Activated CD4-positive, alpha-beta memory T cell treated with anti-CD3 and anti-CD28 coated beads for 36 hours (primary cell): ENCODE measurements around the gene ZNF804A. TPM values are rescaled to one million over a fixed set of nuclear protein-coding genes. Genes with fewer than 3 reads are reported as not detected.

ENCODE experiments used
- CTCF ChIA-PET: fragments of 350-600 bp; sonication (Branson Sonifier 250); formaldehyde crosslinking; loops from one replicate; lab custom pipeline; 2021; ENCODE audit warnings: antibody characterized with exemption, inconsistent platforms; lab: Charles Lee
- POLR2A ChIA-PET: fragments of 350-600 bp; sonication (Branson Sonifier 250); formaldehyde crosslinking; loops from one replicate; lab custom pipeline; 2021; ENCODE audit warnings: antibody characterized with exemption; lab: Charles Lee
- DNase-seq: peaks from one replicate; pipeline ENCODE4 v3.0.0-alpha.2; 2020
- H3K27ac Mint-ChIP-seq: one replicate; pipeline ENCODE4 v1.8.0; 2021; ENCODE audit warnings: mixed read lengths
- H3K27me3 Mint-ChIP-seq: one replicate; pipeline ENCODE4 v1.8.0; 2021; ENCODE audit warnings: mixed read lengths
- H3K36me3 Mint-ChIP-seq: one replicate; pipeline ENCODE4 v1.8.0; 2021; ENCODE audit warnings: mixed read lengths
- H3K4me1 Mint-ChIP-seq: one replicate; pipeline ENCODE4 v1.8.0; 2021; ENCODE audit warnings: low read depth, mixed read lengths
- H3K4me3 Mint-ChIP-seq: one replicate; pipeline ENCODE4 v1.8.0; 2021; ENCODE audit warnings: mild to moderate bottlenecking, mixed read lengths
- H3K9me3 Mint-ChIP-seq: one replicate; pipeline ENCODE4 v1.8.0; 2021; ENCODE audit warnings: mixed read lengths
- intact Hi-C: fragments of 100-400 bp; cut with micrococcal nuclease; formaldehyde crosslinking; loops from one replicate; pipeline ENCODE4 v1.15.1; 2023
- total RNA-seq, 2 experiments: library from RNA; stranded (reverse); gene quantifications; one replicate each; pipeline ENCODE4 v1.2.3, GENCODE V29; 2021

ZNF804A gene
- total RNA-seq, 2 experiments from 2014 or later = not detected

GRCh38 chr2:184579226-184579625, 19.1 kb upstream of the ZNF804A start:
- H3K36me3 Mint-ChIP-seq = no peaks in the 10 kb centered on the region
- H3K27me3 Mint-ChIP-seq = no peaks in the 10 kb centered on the region
- no peaks in the 10 kb centered on the region for H3K4me1 Mint-ChIP-seq
- ChIA-PET CTCF (no interaction called here), POLR2A (no interaction called here)
- DNase-seq = no peak
- peaks cover 2% of the 10 kb centered on the region for H3K9me3 Mint-ChIP-seq
- intact Hi-C loops = no loop called here
- H3K4me3 Mint-ChIP-seq = no peak overlapping the region
- H3K27ac Mint-ChIP-seq = no peak overlapping the region

- ChIA-PET POLR2A (no interaction called here), CTCF (no interaction called here)
- H3K27ac Mint-ChIP-seq = no peak overlapping the region
- no peaks in the 10 kb centered on the region for H3K27me3 Mint-ChIP-seq
- no peaks in the 10 kb centered on the region for H3K4me1 Mint-ChIP-seq
- no peaks in the 10 kb centered on the region for H3K36me3 Mint-ChIP-seq
- intact Hi-C loops = no loop called here
- DNase-seq = no peak
- no peaks in the 10 kb centered on the region for H3K9me3 Mint-ChIP-seq
- no peak overlapping the region for H3K4me3 Mint-ChIP-seq
Measured at GRCh38 chr2:184581391-184581790, 16.9 kb upstream of the ZNF804A start.

DNA sequence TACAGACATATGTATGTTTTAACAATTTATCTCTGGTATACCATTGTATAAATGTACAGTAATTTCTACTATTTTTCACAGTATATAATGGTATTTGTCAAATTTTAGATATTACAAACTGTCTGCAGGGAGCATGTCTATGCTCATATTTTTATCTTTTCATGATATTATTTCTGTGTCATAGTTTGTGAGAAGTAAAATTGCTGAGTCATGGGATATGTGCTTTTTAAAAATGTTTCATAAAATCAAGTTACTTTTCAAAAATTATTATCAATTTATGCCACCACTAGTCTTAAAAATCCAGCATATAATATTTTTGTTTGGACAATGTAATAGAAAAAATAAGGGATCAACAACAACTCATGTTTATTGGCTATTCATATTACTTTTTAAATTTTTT, 9.1 kb upstream of the ZNF804A start:
- no peak for DNase-seq
- Mint-ChIP-seq H3K27ac (no peak overlapping the region), H3K9me3 (peaks cover 2% of the 10 kb centered on the region), H3K4me1 (no peaks in the 10 kb centered on the region), H3K27me3 (peaks cover 1% of the 10 kb centered on the region), H3K4me3 (no peak overlapping the region), H3K36me3 (no peaks in the 10 kb centered on the region)
- POLR2A ChIA-PET = no interaction called here
- intact Hi-C loops = no loop called here
- CTCF ChIA-PET = no interaction called here

- Mint-ChIP-seq H3K27ac (no peak overlapping the region), H3K4me3 (no peak overlapping the region), H3K9me3 (peaks cover 2% of the 10 kb centered on the region), H3K27me3 (peaks cover 36% of the 10 kb centered on the region), H3K36me3 (no peaks in the 10 kb centered on the region), H3K4me1 (peaks cover 10% of the 10 kb centered on the region)
- ChIA-PET CTCF (no interaction called here), POLR2A (no interaction called here)
- intact Hi-C loops = no loop called here
- DNase-seq = no peak
Measured at GRCh38 chr2:184596819-184597411, 1.4 kb upstream of the ZNF804A start.

DNA sequence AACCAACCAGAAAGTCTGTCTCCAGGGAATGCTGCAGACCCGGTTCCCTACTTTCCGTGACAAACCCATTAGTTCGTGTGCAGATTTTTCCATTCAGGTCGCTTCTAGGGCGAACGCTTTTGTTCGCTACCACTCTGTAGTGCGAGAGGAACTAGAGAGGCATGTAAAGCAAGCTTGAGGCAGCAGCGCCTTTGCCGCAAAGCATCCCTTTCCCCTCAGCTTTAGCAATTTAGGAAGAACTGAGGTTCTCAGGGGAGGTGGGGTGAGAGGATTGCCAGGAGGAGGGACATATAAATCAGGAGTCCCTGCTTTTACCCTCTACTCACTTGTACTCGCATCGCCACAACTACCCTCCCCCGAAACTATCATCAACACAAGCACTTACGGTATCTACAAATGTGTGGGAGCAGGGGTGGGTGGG, 748 bp upstream of the ZNF804A start:
- intact Hi-C loops = no loop called here
- Mint-ChIP-seq H3K9me3 (peaks cover 2% of the 10 kb centered on the region), H3K36me3 (no peaks in the 10 kb centered on the region), H3K27ac (no peak overlapping the region), H3K27me3 (peaks cover 36% of the 10 kb centered on the region), H3K4me1 (peaks cover 10% of the 10 kb centered on the region), H3K4me3 (no peak overlapping the region)
- ChIA-PET CTCF (interaction anchor here (0.5 kb wide), 1 partner anchor 1840 kb away, joined by 3 read pairs; no protein-coding TSS in a partner anchor), POLR2A (no interaction called here)
- peak; percentile 8 for DNase-seq

DNA sequence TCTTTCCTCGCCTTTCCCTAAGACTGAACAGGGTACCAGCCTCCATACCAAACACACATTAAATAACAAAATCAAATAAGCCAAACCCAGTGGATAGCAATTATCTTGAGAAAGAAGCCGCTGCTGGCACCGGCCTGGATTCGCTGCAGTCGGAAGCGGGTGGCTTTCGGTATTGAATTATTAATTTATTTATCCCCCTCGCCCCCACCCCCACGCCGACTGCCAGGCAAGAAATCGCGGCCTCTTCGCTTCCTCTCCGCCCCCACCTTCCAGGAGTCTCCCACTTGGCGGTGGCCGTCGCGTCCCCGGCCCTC, 370 bp upstream of the ZNF804A start:
- Mint-ChIP-seq H3K27ac (no peak overlapping the region), H3K4me1 (peaks cover 10% of the 10 kb centered on the region), H3K9me3 (peaks cover under 1% of the 10 kb centered on the region), H3K27me3 (peaks cover 36% of the 10 kb centered on the region), H3K4me3 (no peak overlapping the region), H3K36me3 (no peaks in the 10 kb centered on the region)
- no peak for DNase-seq
- intact Hi-C loops = no loop called here
- POLR2A ChIA-PET = no interaction called here
- CTCF ChIA-PET = interaction anchor here (0.5 kb wide), 1 partner anchor 1841 kb away, joined by 3 read pairs; no protein-coding TSS in a partner anchor

GRCh38 chr2:184599054-184599871, 934 bp downstream of the ZNF804A start:
- CTCF ChIA-PET = no interaction called here
- intact Hi-C loops = no loop called here
- POLR2A ChIA-PET = interaction anchor here (0.5 kb wide), 1 partner anchor 611 kb away, joined by 3 read pairs; no protein-coding TSS in a partner anchor
- peak overlapping the region; percentile 36 for H3K4me3 Mint-ChIP-seq
- no peak for DNase-seq
- no peaks in the 10 kb centered on the region for H3K9me3 Mint-ChIP-seq
- peaks cover 10% of the 10 kb centered on the region for H3K4me1 Mint-ChIP-seq
- H3K36me3 Mint-ChIP-seq = no peaks in the 10 kb centered on the region
- H3K27ac Mint-ChIP-seq = no peak overlapping the region
- peaks cover 35% of the 10 kb centered on the region for H3K27me3 Mint-ChIP-seq

GRCh38 chr2:184599872-184600222, 1.5 kb downstream of the ZNF804A start:
- Mint-ChIP-seq H3K9me3 (no peaks in the 10 kb centered on the region), H3K4me3 (no peak overlapping the region), H3K4me1 (peaks cover 10% of the 10 kb centered on the region), H3K27ac (no peak overlapping the region), H3K36me3 (no peaks in the 10 kb centered on the region), H3K27me3 (peaks cover 35% of the 10 kb centered on the region)
- intact Hi-C loops = no loop called here
- ChIA-PET POLR2A (no interaction called here), CTCF (no interaction called here)
- DNase-seq = no peak

- Mint-ChIP-seq H3K27me3 (peaks cover 16% of the 10 kb centered on the region), H3K9me3 (no peaks in the 10 kb centered on the region), H3K27ac (no peak overlapping the region), H3K36me3 (no peaks in the 10 kb centered on the region), H3K4me1 (peaks cover 4% of the 10 kb centered on the region), H3K4me3 (no peak overlapping the region)
- DNase-seq = no peak
- ChIA-PET POLR2A (no interaction called here), CTCF (no interaction called here)
- intact Hi-C loops = no loop called here
Measured at GRCh38 chr2:184602734-184603133, 4.4 kb downstream of the ZNF804A start.

- no peak overlapping the region for H3K4me3 Mint-ChIP-seq
- H3K36me3 Mint-ChIP-seq = no peaks in the 10 kb centered on the region
- intact Hi-C loops = no loop called here
- H3K27ac Mint-ChIP-seq = no peak overlapping the region
- peaks cover 7% of the 10 kb centered on the region for H3K9me3 Mint-ChIP-seq
- ChIA-PET POLR2A (no interaction called here), CTCF (interaction anchor here (1.3 kb wide), 1 partner anchor 40 kb away, joined by 3 read pairs; no protein-coding TSS in a partner anchor)
- no peak for DNase-seq
- H3K4me1 Mint-ChIP-seq = no peaks in the 10 kb centered on the region
- no peaks in the 10 kb centered on the region for H3K27me3 Mint-ChIP-seq
Measured at GRCh38 chr2:184610891-184611290, 12.6 kb downstream of the ZNF804A start.

DNA sequence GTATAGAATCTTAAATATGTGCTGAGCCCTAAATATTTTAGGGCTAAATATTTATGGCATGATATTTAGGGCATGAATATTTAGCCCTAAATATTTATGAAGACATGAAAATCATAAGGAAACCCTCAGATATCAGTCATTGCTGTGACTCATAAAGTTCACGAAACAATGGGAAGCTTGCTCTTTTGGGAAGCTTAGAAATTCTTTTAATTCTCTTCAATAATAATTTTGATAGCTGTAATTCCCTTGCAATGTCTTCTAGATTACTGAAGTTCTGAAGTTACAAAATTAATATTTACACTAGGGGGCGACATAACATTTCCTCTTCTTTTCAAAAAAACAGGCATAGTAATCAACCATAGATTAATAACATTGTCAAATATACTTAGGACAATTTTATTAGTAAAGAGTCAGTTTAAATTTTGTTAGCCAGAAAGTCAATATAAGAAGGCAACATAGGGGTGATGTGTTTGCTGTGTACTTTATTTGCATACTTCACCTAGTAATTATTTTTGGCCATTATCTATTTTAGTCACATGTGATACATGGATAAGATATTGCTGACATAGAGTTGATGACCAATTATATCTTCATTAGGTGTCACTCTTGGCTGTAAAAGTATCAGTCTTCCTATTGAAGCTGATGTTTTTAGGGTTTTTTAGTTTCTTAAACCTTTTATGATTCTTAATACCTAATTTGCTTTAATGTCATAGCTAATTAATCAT, 13.2 kb downstream of the ZNF804A start:
- Mint-ChIP-seq H3K36me3 (no peaks in the 10 kb centered on the region), H3K4me3 (no peak overlapping the region), H3K27me3 (no peaks in the 10 kb centered on the region), H3K9me3 (peaks cover 7% of the 10 kb centered on the region), H3K27ac (no peak overlapping the region), H3K4me1 (no peaks in the 10 kb centered on the region)
- ChIA-PET CTCF (interaction anchor here (1.3 kb wide), 1 partner anchor 39 kb away, joined by 3 read pairs; no protein-coding TSS in a partner anchor), POLR2A (no interaction called here)
- intact Hi-C loops = no loop called here
- no peak for DNase-seq

- H3K4me1 Mint-ChIP-seq = no peaks in the 10 kb centered on the region
- no peaks in the 10 kb centered on the region for H3K27me3 Mint-ChIP-seq
- CTCF ChIA-PET = interaction anchor here (0.6 kb wide), 1 partner anchor 1643 kb away, joined by 3 read pairs; no protein-coding TSS in a partner anchor
- no peak overlapping the region for H3K4me3 Mint-ChIP-seq
- no peaks in the 10 kb centered on the region for H3K36me3 Mint-ChIP-seq
- DNase-seq = no peak
- peaks cover 6% of the 10 kb centered on the region for H3K9me3 Mint-ChIP-seq
- H3K27ac Mint-ChIP-seq = no peak overlapping the region
- POLR2A ChIA-PET = no interaction called here
- intact Hi-C loops = no loop called here
Measured at GRCh38 chr2:184620367-184620766, 22.0 kb downstream of the ZNF804A start.
